Stimulated activated CD8-positive, alpha-beta memory T cell treated with anti-CD3 and anti-CD28 coated beads, Interleukin-12 subunit alpha, Interleukin-12 subunit beta, amount 100 ng/mL, for 4 hours (primary cell): ENCODE data around the gene PNPLA7.

ENCODE experiments used
- DNase-seq: peaks from one replicate; pipeline ENCODE4 v3.0.0-alpha.2; 2020; ENCODE audit warnings: low read depth

Gene PNPLA7

DNA sequence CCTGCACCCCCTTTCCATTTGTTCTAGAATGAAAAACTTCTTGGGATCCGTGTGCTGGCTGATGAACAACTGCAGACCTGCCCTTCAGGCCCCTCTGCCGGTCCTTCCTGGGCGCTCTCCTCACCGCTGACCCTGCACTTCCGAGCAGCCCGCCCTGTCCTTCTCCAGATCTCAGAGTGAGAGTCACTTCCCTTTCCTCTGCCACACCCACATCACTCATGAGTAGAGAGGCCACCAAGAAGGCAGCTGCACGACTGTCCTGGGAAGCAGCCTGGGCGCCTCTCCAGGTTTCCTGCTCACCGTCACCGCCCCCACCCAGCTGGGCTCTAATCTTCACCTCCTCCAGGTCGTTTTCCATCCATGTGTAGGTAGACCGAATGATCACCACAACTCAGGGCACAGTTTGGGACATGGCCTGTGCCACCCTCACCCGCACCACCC, 56.1 kb downstream of the PNPLA7 start:
- DNase-seq, result no peak

DNA sequence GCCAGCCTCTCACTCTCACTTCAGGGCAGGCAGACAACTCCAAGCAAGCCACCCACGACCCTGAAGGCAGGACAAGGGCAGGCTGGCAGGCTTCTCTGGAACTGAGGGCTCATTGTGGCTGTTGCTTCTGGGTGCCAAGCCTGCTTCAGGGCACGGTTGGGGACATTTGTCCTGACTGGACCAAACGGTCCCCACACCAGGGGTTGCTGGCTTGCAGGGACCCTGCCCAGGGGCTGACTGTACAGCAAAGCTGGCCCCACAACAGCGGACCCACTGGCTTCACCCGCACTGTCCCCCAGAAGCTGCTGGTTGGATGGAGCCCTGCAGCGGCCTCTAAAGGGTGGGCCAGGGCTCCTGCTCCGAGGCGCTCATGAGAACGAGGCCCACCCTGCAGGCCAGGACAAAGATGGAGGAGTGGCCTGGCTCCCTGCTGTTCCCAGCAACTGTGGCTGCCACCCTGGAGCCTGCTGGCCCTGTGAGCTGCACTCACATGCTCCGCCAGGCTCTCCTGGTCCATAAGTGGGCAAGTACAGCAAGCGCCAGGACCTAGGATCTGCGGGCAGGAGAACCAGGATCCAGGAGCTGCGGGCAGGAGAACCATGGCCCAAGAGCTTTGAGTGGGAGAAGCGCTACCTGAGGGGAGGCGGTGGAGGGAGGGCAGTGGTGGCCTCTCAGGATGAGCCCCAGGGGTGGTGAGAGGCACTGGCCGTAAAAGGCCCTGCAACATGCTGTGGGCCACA, 56.7 kb downstream of the PNPLA7 start:
- DNase-seq, result no peak

DNA sequence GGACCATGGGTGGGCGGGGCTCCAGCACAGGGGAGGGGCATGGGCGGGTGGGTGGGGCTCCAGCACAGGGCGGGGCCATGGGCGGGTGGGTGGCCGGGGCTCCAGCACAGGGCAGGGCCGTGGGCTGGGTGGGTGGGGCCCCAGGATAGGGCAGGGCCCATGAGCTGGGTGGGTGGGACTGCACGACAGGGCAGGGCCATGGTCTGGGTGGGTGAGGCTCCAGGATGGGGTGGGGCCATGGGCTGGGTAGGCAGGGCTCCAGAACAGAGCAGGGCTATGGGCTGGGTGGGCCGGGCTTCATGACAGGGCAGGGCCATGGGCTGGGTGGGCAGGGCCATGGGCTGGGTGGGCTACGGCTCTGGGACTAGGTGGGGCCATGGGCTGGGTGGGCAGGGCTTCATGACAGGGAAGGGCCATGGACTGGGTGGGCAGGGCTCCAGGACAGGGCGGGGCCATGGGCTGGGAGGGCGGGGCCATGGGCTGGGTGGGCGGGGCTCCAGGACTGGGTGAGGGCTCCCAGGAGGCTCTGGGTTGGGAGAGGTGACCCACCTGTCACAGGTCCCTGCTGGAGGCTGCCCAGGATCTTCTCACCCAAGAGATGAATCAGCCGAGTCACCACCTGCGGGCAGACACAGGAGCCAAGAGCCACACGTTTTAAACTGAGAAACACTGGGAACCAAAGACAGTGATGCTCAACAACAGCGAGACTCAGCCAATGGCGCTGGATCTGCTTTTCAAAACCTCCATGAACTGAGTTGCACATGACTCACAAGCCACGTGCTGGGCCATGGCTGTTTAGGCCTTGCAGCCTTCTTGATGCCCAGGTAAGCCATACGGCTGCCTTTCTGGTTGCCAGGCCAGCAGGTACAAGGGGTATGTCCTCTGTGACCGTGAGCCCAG, 57.5 kb downstream of the PNPLA7 start:
- no peak for DNase-seq

DNA sequence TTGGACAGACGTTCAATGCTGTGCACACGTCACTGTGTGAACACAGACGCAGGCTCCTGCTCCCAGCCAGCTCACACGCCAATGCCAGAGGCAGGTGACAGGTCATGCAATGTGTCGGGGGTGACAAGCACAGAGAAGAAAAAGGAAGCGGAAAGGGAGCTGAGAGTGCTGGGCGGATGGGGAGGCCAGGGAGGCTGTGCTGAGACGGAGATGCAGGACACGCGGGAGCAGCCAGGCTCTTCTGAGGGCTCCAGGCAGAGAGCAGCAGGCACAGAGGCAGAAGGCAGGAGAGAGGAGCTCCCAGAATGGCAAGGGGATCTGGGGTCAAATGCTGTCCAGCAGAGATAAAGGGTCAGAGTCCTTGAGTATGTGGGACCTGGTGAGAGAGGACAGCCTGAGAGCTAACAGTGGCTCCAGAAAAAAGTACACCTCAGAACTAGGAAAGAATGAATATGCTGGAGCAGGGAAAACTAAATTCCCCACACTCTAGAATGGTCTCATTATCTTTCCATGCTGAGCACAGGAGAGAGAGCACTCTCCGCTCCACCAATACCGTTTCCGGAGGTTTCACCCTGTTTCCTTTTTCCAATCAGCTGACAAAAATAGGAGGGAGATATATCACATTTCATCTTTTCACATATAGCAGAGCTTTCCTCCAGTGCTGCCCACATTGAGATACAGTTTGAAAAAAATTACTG, 58.3 kb downstream of the PNPLA7 start:
- DNase-seq, result no peak

DNA sequence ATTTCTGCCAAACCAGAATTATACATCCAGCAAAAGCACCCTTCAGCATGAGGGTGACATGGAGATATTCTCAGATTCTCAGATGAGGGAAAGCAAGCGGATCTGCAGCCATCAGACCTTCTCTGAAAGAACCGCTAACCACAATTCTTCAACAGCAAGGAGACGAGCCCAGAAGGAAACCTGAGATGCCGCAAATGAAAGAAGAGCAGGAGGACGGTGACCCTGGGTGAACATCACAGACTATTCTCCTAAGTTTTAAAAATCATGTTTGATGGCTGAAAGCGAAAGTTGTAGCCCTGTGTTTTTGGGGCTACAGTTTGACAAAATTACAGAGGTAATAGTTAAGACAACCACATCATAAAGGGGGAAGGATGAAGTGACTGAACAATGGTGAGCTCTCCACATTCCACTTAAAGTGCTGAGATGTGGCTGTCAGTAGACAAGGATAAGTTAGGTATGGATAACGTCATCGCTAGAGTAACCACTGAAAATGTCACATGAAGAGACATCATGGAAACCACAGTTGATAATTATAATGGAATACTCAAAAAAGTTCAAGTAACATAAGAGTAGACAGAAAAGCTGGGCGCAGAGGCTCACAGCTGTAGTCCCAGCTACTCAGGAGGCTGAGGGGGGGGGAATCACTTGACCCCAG, 59.5 kb downstream of the PNPLA7 start:
- no peak for DNase-seq

DNA sequence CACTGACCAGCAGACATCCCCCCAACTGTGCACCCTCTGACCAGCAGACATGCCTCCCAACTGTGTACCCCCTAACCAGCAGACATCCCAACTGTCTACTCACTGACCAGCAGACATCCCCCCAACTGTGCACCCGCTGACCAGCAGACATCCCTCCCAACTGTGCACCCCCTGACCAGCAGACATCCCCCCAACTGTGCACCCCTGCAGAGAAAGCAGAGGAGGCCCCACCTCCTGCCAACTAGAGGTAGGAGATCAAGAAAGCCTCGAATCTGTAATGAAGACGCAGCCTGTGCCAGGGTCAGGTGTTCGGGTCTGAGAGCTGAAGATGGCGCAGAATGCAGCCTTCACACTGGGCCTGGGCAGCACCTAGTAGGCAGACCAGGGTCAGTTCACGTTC, 61.3 kb downstream of the PNPLA7 start:
- DNase-seq, result no peak

DNA sequence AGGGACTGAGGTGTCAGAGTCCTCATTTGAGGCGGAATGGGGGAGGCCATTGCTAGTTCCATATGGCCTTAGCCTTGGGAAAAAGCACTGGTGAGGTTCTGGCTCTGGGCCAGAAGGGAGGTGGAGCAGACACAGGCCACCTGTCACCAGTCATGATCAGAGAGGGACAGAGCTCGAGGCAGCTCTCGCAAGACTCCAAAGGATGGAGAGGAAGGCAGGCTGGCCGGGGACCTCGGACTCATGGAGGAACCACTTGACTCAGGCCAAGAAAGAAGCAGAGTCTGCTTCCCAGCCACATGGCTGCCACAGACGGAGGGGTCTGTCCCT, 61.9 kb downstream of the PNPLA7 start:
- no peak for DNase-seq

DNA sequence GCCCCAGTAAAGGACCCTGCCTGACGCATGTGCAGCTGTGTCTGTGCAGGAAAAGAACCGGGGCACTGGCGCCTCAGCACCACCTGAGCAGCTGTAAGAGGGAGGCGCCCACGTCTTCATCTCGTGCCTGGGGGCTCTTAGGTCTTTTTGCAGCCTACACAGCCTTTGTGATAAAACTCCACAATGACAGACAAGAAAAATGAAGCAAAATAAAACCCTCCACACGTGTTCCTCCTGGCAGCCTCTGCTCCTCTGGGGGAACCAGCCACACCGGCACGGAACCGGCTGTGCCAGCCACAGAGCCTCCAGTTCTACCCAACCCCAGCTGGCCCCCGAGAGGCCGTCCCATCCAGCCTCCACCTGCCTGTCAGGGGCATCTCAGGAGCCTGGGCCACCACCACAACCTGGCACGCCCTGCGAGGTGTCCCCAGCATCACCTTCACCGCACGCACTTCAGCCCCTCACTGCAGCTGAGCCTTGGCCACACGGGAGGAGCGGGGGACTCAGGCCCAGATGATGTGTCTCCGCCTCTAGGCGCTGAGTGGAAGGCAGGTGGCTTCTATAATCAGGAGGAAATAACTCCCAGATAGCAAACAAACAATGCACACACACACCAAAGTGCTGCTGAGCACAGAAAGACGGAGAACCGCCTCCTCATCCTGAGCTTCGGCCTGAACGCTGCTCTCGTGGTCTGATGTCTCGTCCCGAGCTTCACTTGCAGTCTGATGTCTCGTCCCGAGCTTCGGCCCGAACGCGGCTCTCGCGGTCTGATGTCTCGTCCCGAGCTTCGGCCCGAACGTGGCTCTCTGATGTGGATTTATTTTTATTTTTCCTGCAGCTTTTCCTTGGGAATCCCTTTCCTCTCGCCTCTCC, 62.5 kb downstream of the PNPLA7 start:
- DNase-seq, result no peak

DNA sequence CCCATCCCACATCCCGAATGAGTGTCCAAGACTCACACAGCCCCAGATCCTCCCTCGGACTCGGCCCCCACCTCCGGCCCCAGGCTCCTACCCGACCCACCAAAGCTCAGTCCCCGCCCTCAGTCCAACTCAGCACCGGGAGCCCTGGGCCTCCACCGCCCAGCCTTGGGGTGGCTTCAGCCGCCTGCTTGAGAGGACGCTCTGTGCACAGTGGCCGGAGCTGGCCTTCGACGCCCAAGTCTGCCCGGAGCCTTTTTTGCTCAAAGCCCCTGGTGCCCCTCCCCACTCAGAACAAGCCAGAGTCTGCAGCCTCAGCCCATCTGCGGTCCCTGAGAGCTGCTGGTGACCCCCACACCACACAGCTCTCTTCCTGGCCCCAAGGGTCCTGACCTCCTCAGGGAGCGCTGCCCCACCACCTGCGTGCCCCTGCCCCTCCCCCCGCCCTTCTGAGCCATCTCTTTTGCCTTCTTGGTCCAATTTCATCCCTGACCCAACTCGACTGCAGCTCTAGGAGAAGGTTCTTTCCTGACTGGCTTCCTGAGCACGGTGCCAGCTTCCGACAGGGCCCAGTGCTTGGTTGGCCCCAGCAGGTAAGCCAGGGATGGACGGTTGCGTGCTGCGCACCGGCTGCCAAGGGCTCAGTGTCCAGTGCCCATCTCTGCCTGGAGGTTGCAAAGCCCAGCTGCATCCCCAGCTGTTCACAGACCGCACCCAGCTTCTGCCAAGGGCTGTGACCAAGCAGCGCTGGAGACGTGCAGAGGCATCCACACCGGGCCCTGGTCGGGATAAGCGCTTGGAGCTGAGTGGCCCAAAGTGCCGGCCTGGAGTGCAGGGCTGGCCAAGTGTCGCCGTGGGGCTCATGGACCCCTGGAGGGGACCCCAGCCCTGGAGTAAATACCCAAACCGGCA, 63.4 kb downstream of the PNPLA7 start:
- no peak for DNase-seq

DNA sequence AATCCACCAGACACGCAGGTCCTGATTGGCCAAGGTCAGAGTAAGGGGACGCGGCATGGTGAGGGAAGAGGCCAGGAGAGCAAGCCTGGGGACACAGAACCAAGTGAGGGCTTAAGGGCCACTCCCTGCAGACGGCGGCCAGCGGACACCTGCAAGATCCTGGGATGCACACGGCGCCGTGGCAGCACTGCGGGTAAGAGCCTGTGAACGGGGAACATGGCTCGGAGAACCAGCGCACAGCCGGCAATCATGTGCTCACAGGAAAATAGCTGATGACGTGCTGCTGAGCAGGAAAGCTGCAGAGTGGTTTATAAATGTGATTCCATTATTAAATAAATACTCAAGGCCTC, 64.1 kb downstream of the PNPLA7 start:
- no peak for DNase-seq

DNA sequence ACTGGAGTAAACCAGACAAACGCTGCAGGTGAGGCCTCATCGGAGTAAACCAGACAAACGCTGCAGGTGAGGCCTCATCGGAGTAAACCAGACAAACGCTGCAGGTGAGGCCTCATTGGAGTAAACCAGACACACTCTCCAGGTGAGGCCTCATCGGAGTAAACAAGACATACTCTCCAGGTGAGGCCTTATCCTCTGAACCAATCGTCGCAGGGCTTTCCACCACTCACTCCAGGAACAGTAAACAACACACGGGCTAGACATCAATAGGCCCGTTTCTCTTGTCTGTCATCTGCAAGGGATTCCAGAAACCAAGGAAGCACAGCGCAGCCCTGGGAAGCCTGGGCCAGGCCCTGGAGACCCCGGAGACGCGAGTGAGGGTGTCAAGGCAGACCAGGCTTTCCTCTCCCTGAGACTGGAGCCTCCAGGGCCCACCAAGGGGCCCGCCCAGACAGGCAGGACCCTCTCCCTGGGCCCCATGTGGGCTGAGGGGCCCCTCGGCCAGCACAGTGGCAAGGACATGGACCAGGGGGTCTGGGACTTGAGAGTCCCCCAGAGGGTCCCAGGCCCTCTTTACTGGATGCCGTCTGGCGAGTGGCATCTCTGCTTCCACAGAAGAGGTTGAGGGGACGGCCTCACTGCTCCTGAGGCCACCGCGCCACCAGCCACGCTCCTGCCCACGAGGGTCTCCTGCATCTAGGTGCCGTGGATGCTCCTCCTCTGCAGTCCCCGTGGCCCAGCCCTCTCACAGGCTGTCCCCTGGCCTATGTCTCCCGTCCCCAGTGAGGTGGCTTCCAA, 64.7 kb downstream of the PNPLA7 start:
- no peak for DNase-seq

DNA sequence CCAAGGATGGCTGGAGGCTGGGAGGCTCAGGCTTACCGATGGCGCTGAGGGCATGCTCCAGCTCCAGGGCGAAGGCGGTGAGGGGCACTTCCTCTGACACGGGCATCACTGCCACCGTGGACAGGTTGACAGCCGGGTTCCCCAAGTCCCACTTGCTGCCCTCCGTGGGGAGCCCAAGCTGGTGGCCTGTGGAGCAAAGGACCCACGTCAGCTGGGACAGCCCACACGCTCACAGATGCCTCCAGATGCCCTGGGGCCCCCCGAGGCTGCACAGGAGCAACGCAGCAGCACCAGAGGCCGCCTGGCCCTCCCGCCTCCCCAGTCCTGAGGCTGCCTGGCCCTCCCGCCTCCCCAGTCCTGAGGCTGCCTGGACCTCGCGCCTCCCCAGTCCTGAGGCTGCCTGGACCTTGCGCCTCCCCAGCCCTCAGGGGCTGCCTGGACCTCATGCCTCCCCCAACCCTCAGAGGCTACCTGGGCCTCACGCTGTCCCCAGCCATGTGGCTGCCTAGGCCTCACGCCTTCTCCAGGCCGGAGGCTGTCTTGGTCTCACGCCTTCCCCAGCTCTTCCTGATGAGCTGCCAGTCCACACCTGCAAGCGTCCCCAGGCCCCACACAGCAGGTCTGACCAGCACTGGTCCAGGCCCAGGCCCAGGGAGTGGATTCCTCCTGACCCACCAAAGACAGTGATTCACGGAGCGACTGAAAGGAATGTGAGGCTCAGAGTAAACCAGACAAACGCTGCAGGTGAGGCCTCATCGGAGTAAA, 65.5 kb downstream of the PNPLA7 start:
- DNase-seq, result no peak

DNA sequence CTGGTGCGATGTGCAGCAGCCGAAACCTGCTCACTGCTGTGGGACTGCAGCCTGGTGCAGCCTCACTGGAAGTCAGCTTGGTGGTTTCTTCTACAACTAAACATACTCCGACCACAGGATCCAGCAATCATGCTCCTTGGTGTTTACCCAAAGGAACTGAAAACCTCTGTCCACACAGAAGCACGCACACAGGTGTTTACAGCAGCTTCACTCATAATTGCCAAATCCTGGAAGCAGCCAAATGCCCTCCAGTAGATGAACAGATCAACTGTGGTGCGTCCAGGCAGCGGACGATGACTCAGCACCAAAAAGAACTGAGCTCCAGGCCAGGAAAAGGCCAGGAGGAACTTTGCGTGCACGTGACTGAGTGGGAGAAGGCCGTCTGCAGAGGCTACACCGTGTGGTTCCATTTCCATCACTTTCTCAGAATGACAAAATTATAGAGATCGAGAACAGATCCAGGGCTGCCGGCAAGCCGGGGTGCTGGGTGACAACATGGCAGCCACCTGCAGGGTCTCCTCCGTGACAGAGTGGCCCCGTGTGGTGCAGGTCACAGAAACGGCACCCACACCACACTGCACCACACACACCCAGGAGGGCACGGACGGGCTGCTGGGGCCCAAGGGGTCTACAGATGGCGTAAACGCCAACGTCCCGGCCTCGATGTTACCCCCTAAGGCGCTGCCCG, 68.0 kb downstream of the PNPLA7 start:
- no peak for DNase-seq

DNA sequence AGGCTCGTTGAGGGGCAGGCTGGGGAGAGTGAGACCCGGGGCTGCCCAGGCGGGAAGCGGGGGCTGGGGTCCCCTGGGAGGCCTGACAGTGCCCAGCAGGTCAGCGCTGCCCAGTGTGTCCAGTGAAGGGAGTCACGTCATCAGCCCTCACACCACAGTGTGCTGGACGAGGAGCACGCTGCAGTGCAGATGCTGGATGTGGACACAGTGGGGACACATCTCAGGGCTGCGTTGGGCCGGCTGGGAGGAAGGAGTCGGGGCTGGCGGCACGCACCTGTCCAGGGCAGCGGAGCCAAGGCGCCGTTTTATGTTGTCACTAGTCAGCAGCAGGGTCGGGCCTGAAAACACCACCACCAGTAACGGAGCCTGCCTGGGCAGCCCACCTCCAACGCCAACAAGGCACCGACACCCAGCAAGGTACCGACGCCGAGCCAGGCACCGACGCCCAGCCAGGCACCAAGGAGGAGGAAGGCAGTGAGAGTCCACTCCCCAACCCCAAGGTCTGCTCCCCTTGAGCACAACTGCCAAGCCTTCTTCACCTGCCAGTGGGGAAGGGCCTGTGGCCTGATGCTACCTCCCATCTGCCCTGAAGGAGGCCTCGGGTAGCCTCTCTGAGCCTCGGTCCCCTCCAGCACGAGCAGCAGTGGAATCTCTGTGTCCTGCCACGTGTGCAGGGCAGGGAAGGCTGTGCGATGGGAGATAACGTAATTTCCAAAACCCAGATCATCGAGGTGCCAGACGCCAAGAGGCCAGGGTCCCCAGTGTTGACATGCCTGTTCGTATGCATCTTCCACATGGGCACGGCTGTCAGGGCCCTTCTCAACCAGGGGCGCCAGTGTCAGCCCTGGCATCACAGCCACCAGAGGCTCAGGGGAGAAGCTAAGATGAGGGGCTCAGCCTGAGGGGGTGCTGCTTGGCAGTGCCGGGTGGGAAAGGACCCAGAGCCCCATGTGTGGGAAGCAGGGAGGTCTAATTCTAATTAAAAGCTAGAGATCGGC, 69.2 kb downstream of the PNPLA7 start:
- DNase-seq, result no peak

DNA sequence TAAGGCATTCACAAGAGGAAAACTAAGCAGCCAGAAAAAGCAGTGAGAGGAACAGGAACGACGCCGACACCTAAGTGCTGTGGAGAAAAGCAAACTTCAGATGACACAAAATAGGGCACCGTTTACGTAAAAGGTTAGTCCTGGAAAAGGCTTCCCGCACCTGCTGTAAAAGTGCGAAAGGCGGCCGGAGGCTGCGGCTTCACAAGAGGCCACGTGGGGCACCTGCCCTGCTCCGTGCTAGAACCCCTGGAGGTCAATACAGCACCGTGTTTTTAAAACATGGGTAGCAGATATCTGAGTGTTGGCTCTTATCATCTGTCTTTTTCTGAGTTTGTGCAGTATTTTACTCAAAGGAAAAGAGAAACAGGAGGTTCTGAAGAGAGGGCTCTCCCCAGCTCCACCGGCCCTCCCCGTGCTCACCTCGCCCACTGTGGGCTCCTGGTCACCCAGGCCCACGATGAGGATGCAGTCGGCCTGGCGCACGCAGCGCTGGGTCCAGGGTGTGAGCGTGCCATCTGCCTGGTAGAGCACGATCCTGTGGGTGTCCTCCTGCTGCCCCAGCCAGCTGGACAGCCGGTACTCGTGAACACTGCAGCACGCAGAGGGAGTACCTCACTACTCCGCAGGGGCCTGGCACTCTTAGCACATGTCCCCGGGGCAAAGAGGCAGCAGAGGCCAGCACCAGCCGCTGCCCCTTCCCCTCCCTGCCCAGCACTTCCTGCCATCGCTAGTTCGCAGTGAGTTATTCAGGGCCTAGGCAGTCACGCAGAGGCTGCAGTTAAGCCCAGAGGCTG, 70.1 kb downstream of the PNPLA7 start:
- DNase-seq, result no peak
